Neural cell (in vitro differentiated cells): ENCODE measurements around the gene PRIMPOL.

Experiments used
- EZH2 ChIP-seq: fragments of 200-600, 300-800 bp; shearing (Covaris generic), sonication (generic); IDR thresholded peaks from 2 replicates; pipeline ENCODE4 v1.6.1; 2014; ENCODE audit warnings: antibody characterized with exemption, low read length, borderline replicate concordance, mild to moderate bottlenecking; ENCODE audit not compliant: insufficient read depth, poor library complexity, severe bottlenecking
- POLR2AphosphoS5 ChIP-seq: IDR thresholded peaks from 2 replicates; pipeline ENCODE4 v1.6.1; 2012
- RAD21 ChIP-seq: fragments of 450-650 bp; conservative IDR thresholded peaks from 2 replicates; pipeline ENCODE4 v1.6.1; 2014; ENCODE audit warnings: antibody characterized with exemption, mild to moderate bottlenecking, moderate library complexity

- TF ChIP-seq POLR2AphosphoS5: no peak
- no peak for TF ChIP-seq EZH2
- TF ChIP-seq RAD21: no peak
These were observed 14.2 kb upstream of the PRIMPOL start for GRCh38 chr4:184635381-184635780.
